Measurements from ENCODE around the gene ZNF423.

DNA sequence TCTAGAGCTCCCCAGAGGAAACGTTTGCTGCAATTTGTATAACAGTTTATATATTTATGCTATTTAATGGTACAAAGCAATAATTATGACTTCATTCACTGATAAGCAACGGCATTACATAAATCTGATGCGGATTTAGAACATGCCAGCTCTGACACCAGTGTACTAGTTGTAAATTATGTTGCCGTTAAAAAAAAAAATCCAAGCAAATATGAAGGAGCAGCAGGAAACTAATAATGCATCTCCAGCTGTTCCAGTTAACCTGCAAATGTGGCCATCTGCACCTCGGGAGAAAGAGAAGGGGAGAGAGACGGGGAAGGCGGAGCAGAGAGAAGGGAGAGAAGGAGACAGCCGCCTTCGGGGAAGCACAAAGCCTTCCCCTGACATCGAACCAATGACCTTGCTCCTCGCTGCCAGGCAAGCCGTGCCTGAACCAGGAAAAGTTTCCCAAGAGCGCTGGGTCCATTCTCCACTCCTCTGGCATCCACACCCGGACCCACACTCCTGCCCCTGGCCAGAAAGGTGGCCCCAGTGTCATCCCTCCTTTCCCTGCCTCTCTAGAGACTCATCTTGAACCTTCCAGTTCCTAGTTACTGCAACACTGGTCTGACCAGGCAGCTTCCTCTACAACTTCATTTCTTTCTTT lies 307.5 kb downstream of the ZNF423 start:
- TF ChIP-seq POLR2A (IDR thresholded peaks at IDR 0.05) (no peak), POLR2AphosphoS5 (IDR thresholded peaks at IDR 0.05) (no peak)
- TF ChIP-seq, protein P1, sequence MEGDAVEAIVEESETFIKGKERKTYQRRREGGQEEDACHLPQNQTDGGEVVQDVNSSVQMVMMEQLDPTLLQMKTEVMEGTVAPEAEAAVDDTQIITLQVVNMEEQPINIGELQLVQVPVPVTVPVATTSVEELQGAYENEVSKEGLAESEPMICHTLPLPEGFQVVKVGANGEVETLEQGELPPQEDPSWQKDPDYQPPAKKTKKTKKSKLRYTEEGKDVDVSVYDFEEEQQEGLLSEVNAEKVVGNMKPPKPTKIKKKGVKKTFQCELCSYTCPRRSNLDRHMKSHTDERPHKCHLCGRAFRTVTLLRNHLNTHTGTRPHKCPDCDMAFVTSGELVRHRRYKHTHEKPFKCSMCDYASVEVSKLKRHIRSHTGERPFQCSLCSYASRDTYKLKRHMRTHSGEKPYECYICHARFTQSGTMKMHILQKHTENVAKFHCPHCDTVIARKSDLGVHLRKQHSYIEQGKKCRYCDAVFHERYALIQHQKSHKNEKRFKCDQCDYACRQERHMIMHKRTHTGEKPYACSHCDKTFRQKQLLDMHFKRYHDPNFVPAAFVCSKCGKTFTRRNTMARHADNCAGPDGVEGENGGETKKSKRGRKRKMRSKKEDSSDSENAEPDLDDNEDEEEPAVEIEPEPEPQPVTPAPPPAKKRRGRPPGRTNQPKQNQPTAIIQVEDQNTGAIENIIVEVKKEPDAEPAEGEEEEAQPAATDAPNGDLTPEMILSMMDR (IDR thresholded peaks at IDR 0.05): no peak
